Fibroblast of upper back skin (primary cell): Measurements from ENCODE around the gene MAP4K1.
"Not testable (repeated sequence)": the region's sequence is repeated elsewhere in the genome, so short reads cannot be mapped to it uniquely, and the experiment has no call there.

Source experiments
- DNase-seq: peaks from one replicate; pipeline ENCODE4 v3.0.0-alpha.2; 2013

Gene MAP4K1

GRCh38 chr19:38650911-38651584 is 33.3 kb upstream of the MAP4K1 start:
- peak; percentile 65 for DNase-seq

- no peak for DNase-seq
Observed at GRCh38 chr19:38650172-38650775, 32.5 kb upstream of the MAP4K1 start.

GRCh38 chr19:38649305-38650171 is 31.8 kb upstream of the MAP4K1 start:
- no peak for DNase-seq

- DNase-seq = no peak
Observed at GRCh38 chr19:38648769-38649304, 31.1 kb upstream of the MAP4K1 start.

GRCh38 chr19:38647966-38648768 is 30.4 kb upstream of the MAP4K1 start:
- no peak for DNase-seq

- DNase-seq = peak; percentile 96
Observed at GRCh38 chr19:38647368-38647965, 29.7 kb upstream of the MAP4K1 start, which contains the start of gene ACTN4. Gene ACTN4, plus strand, starts transcription at chr19:38647649. Its CDS starts 97 bp downstream, at chr19:38647746.

GRCh38 chr19:38644719-38645118 is 27.0 kb upstream of the MAP4K1 start:
- no peak for DNase-seq

GRCh38 chr19:38642176-38642575 is 24.4 kb upstream of the MAP4K1 start:
- DNase-seq = no peak

- DNase-seq = no peak
Observed at GRCh38 chr19:38640368-38640767, 22.6 kb upstream of the MAP4K1 start.

GRCh38 chr19:38639679-38640078 is 21.9 kb upstream of the MAP4K1 start:
- no peak for DNase-seq

GRCh38 chr19:38638461-38638860 is 20.7 kb upstream of the MAP4K1 start:
- DNase-seq = no peak

- DNase-seq = no peak
Observed at GRCh38 chr19:38635483-38636399, 18.0 kb upstream of the MAP4K1 start.

GRCh38 chr19:38634757-38635482 is 17.2 kb upstream of the MAP4K1 start:
- peak; percentile 64 for DNase-seq

GRCh38 chr19:38632476-38633213 is 14.9 kb upstream of the MAP4K1 start:
- DNase-seq = no peak

- not testable (repeated sequence) for DNase-seq
Observed at GRCh38 chr19:38631811-38632475, 14.2 kb upstream of the MAP4K1 start.

GRCh38 chr19:38631301-38631700 is 13.5 kb upstream of the MAP4K1 start:
- not testable (repeated sequence) for DNase-seq

GRCh38 chr19:38629568-38629967 is 11.8 kb upstream of the MAP4K1 start:
- no peak for DNase-seq

GRCh38 chr19:38626401-38626800 is 8.6 kb upstream of the MAP4K1 start:
- no peak for DNase-seq

GRCh38 chr19:38624822-38625221 is 7.1 kb upstream of the MAP4K1 start:
- DNase-seq = no peak
